K562 (cell line): ENCODE measurements around the gene ITGB1BP2. TPM values are rescaled to one million over a fixed set of nuclear protein-coding genes. Genes with fewer than 3 reads are reported as not detected.
A peak's percentile ranks its signal among the peaks of the same experiment; 100 is the strongest.

ENCODE experiments used
- ATAC-seq: fragments of 200-7000 bp; cut with Tn5 transposase; 3 replicates; pipeline ENCODE4 v1.9.1; 2020; ENCODE audit warnings: moderate library complexity
- Bru-seq: library from RNA; stranded (reverse); fragments of 400-500 nt; gene quantifications from one replicate; lab custom pipeline; 2021; lab: Mats Ljungman, UMichigan
- BruChase-seq, 2 experiments: library from RNA; stranded (reverse); fragments of 400-500 nt; gene quantifications; one replicate each; lab custom pipeline; 2021; lab: Mats Ljungman, UMichigan
- BruUV-seq: library from RNA; stranded (reverse); fragments of 400-500 nt; replicated peaks from 2 replicates; lab custom pipeline; 2021; lab: Mats Ljungman, UMichigan
- CTCF ChIA-PET: fragments of 300-600 bp; formaldehyde crosslinking; extraction: SDS; loops from one replicate; lab custom pipeline; 2021; ENCODE audit warnings: low intra/inter-chr PET ratio; lab: Yijun Ruan, JAX
- POLR2A ChIA-PET: fragments of 300-600, 350-650 bp; sonication (Branson Sonifier 250); formaldehyde crosslinking; extraction: SDS; loops from one replicate; lab custom pipeline; 2021; ENCODE audit warnings: antibody characterized with exemption, inconsistent platforms; lab: Yijun Ruan, JAX
- DNase-seq, 4 experiments: peaks; one replicate each; pipeline versions ENCODE4 v3.0.0 to v3.0.0-alpha.2; 2011 to 2018; ENCODE audit warnings: low spot score in 3 of 4, mixed read lengths in 3 of 4; ENCODE audit errors: extremely low read depth in 1 of 4
- FAIRE-seq: peaks from 2 replicates; lab custom pipeline; 2011; peaks lifted over from hg19 to GRCh38; lab: Jason Lieb, UNC
- H2AFZ ChIP-seq: 2 replicates; pipeline ENCODE4 v1.6.0; 2011; ENCODE audit warnings: low read depth, low read length, control low read depth, inconsistent platforms
- H3K27ac ChIP-seq: fragments of 200-600 bp; 3 replicates; pipeline ENCODE4 v1.8.0; 2011; ENCODE audit warnings: low read depth, mild to moderate bottlenecking, control low read depth, inconsistent platforms, low read length, moderate library complexity, mixed read lengths; ENCODE audit errors: extremely low read depth
- H3K27me3 ChIP-seq, 2 experiments: fragments of 300-600 bp in 1 of 2; 2 replicates in 1 of 2; 3 replicates in 1 of 2; pipeline versions ENCODE4 v1.6.0 to v1.8.0; 2011; ENCODE audit warnings: inconsistent platforms in 2 of 2, low read length in 2 of 2, mild to moderate bottlenecking in 1 of 2, mixed read lengths in 1 of 2, moderate library complexity in 1 of 2; ENCODE audit not compliant: control insufficient read depth in 2 of 2, insufficient read depth in 2 of 2
- H3K36me3 ChIP-seq: fragments of 300-600 bp; 3 replicates; pipeline ENCODE4 v1.8.0; 2011; ENCODE audit warnings: mild to moderate bottlenecking, low read length, inconsistent platforms; ENCODE audit not compliant: control insufficient read depth, insufficient read depth
- H3K4me1 ChIP-seq, 2 experiments: fragments of 200-600 bp in 1 of 2; replicated peaks in 1 of 2; 2 replicates in 1 of 2; 3 replicates in 1 of 2; pipeline versions ENCODE4 v1.5.1 to v1.8.0; 2011; ENCODE audit warnings: inconsistent platforms in 2 of 2, low read length in 2 of 2, mild to moderate bottlenecking in 1 of 2, mixed read lengths in 1 of 2, moderate library complexity in 1 of 2; ENCODE audit not compliant: control insufficient read depth in 2 of 2, insufficient read depth in 2 of 2
- H3K4me2 ChIP-seq: 2 replicates; pipeline ENCODE4 v1.6.1; 2011; ENCODE audit warnings: low read length, control low read depth, inconsistent platforms, mixed read lengths; ENCODE audit not compliant: insufficient read depth
- H3K4me3 ChIP-seq: fragments of 200-600 bp; sonication (generic), shearing (Covaris generic); 2 replicates; pipeline ENCODE4 v1.5.1; 2016; ENCODE audit warnings: control low read depth, inconsistent platforms
- H3K79me2 ChIP-seq: fragments of 200-600 bp; 3 replicates; pipeline ENCODE4 v1.8.0; 2011; ENCODE audit warnings: low read length, inconsistent platforms; ENCODE audit not compliant: control insufficient read depth, insufficient read depth
- H3K9ac ChIP-seq, 2 experiments: 2 replicates each; pipeline versions ENCODE4 v1.6.0 to v1.6.1; 2011; ENCODE audit warnings: low read depth in 2 of 2, low read length in 2 of 2, control low read depth in 1 of 2, inconsistent platforms in 1 of 2, mild to moderate bottlenecking in 1 of 2, mixed read lengths in 1 of 2; ENCODE audit not compliant: insufficient read depth in 1 of 2
- H3K9me1 ChIP-seq: one replicate; pipeline ENCODE4 v1.6.0; 2011; ENCODE audit warnings: inconsistent platforms, mild to moderate bottlenecking, low read length, moderate library complexity; ENCODE audit not compliant: control insufficient read depth, insufficient read depth
- H3K9me3 ChIP-seq: replicated peaks from 2 replicates; pipeline ENCODE4 v1.5.1; 2011; ENCODE audit warnings: low read depth, low read length, inconsistent platforms; ENCODE audit not compliant: control insufficient read depth, insufficient read depth
- H4K20me1 ChIP-seq: replicated peaks from 2 replicates; pipeline ENCODE4 v1.6.1; 2011; ENCODE audit warnings: low read length, inconsistent platforms, mixed read lengths; ENCODE audit not compliant: control insufficient read depth, insufficient read depth
- CBFA2T3 ChIP-seq: fragments of 450-650 bp; IDR thresholded peaks from 2 replicates; pipeline ENCODE4 v1.6.1; 2017
- ETS2 ChIP-seq: IDR thresholded peaks from 2 replicates; pipeline ENCODE4 v1.6.1; 2016; ENCODE audit warnings: borderline replicate concordance, missing genetic modification characterization, mild to moderate bottlenecking, moderate library complexity, missing compliant biosample characterization; ENCODE audit not compliant: poor library complexity, severe bottlenecking
- GABPB1 ChIP-seq: sonication (generic); formaldehyde crosslinking; IDR thresholded peaks from 2 replicates; pipeline ENCODE4 v1.8.0; 2022; ENCODE audit warnings: mild to moderate bottlenecking, missing genetic modification reagents
- HMG20A ChIP-seq: fragments of 450-650 bp; formaldehyde crosslinking; conservative IDR thresholded peaks from 2 replicates; pipeline ENCODE4 v1.4.0; 2020; ENCODE audit warnings: mild to moderate bottlenecking, mixed read lengths
- KAT2B ChIP-seq: IDR thresholded peaks from one replicate; pipeline ENCODE4 v1.6.1; 2012; ENCODE audit warnings: low read depth, mild to moderate bottlenecking, control low read depth, inconsistent platforms, low read length, moderate library complexity
- NFIC ChIP-seq: fragments of 450-650 bp; IDR thresholded peaks from 2 replicates; pipeline ENCODE4 v1.6.1; 2017; ENCODE audit warnings: mild to moderate bottlenecking, inconsistent platforms
- PHTF2 ChIP-seq: fragments of 250-450 bp; sonication (Bioruptor Pico); IDR thresholded peaks from 2 replicates; pipeline ENCODE4 v1.5.0; 2021; ENCODE audit warnings: mild to moderate bottlenecking
- SMAD1 ChIP-seq: fragments of 150-350 bp; IDR thresholded peaks from 2 replicates; pipeline ENCODE4 v1.6.1; 2014; ENCODE audit warnings: low read length, low read depth; ENCODE audit not compliant: partially characterized antibody
- TAF1 ChIP-seq: IDR thresholded peaks from 2 replicates; pipeline ENCODE4 v1.6.1; 2011; ENCODE audit warnings: mild to moderate bottlenecking, low read length, moderate library complexity; ENCODE audit not compliant: insufficient read depth, control insufficient read depth, severe bottlenecking; ENCODE audit errors: extremely low read depth
- XRCC5 ChIP-seq: fragments of 200-400 bp; formaldehyde crosslinking; IDR thresholded peaks from 2 replicates; pipeline ENCODE4 v1.6.1; 2017; ENCODE audit warnings: low read depth, mild to moderate bottlenecking, low read length
- ZBTB49 ChIP-seq: sonication (generic); formaldehyde crosslinking; IDR thresholded peaks from 2 replicates; pipeline ENCODE4 v1.8.0; 2022; ENCODE audit warnings: missing genetic modification reagents, mild to moderate bottlenecking, borderline replicate concordance
- ZKSCAN8 ChIP-seq: fragments of 200-800 bp; sonication (Bioruptor generic); IDR thresholded peaks from 2 replicates; pipeline ENCODE4 v1.6.1; 2016; ENCODE audit warnings: missing genetic modification characterization, missing compliant biosample characterization
- WGBS: fragments of 100-300 bp; shearing (Covaris generic); methylation state at CpG from one replicate; pipeline ENCODE4 v1.1.6; 2016; ENCODE audit warnings: low coverage, mixed read lengths; ENCODE audit not compliant: insufficient coverage; ENCODE audit errors: missing lambda C conversion rate; 5-methylcytosine and 5-hydroxymethylcytosine counted together
- in situ Hi-C: fragments of 300-500 bp; cut with MboI; formaldehyde crosslinking; loops from 4 replicates; pipeline ENCODE4 v1.15.0; 2018; ENCODE audit warnings: inconsistent platforms, mixed read lengths
- intact Hi-C: fragments of 100-400 bp; cut with micrococcal nuclease; formaldehyde crosslinking; loops from 2 replicates; pipeline ENCODE4 v1.14.2; 2022
- long read RNA-seq, 3 experiments: library from polyadenylated mRNA in 2 of 3; library from RNA in 1 of 3; unstranded in 2 of 3; stranded (forward) in 1 of 3; transcript quantifications; one replicate each; pipeline ENCODE4 v2.0.0, GENCODE V29; 2019 to 2022
- polyA minus RNA-seq, 3 experiments: library from RNA; depleted of rRNA, polyadenylated mRNA; stranded (reverse); fragments of >200 nt; gene quantifications; 2 replicates each; pipeline ENCODE4 v1.2.3, GENCODE V29; 2011
- polyA plus RNA-seq, 8 experiments: library from polyadenylated mRNA; depleted of rRNA in 4 of 8; stranded (reverse) in 5 of 8; unstranded in 3 of 8; fragments of >200 nt; fragmentation: Nextera tagmentation in 2 of 8; fragmentation: Illumina TruSeq in 1 of 8; extraction: Ambion mirVana in 2 of 8; extraction: Trizol in 1 of 8; gene quantifications; 2 replicates each; pipeline versions ENCODE4 v1.2.1 to v1.2.3, GENCODE V29; 2011 to 2014; ENCODE audit warnings: inconsistent platforms in 1 of 8, missing spikeins in 1 of 8
- total RNA-seq, 7 experiments: library from RNA; depleted of rRNA in 6 of 7; stranded (reverse); fragments of >200 nt in 6 of 7; fragmentation: Illumina TruSeq in 2 of 7; extraction: Trizol in 2 of 7; gene quantifications; 2 replicates each; pipeline versions ENCODE4 v1.2.1 to v1.2.3, GENCODE V29; 2011 to 2021; ENCODE audit warnings: low replicate concordance in 1 of 7
- TF ChIP-seq, protein P1 (sequence below): sonication (generic); formaldehyde crosslinking; IDR thresholded peaks from 2 replicates; pipeline ENCODE4 v1.8.0; 2022; ENCODE audit warnings: mild to moderate bottlenecking, missing genetic modification reagents

The ITGB1BP2 gene
- 37.4 and 39.2 TPM in 2 replicates for total RNA-seq (2011; cell fraction: chromatin; rRNA removed; ENCODE audit: low replicate concordance)
- 12.5 and 12.8 TPM in 2 replicates for total RNA-seq (2011; cell fraction: nucleolus; rRNA removed)
- 27.9 and 36.9 TPM in 2 replicates for total RNA-seq (2011; cell fraction: nucleoplasm; rRNA removed)
- total RNA-seq (2014; rRNA removed) (0.98 and 4.0 TPM in 2 replicates), total RNA-seq (2014; rRNA removed; fragmentation: Illumina TruSeq; extraction: Trizol) (1.4 and 1.9 TPM in 2 replicates), total RNA-seq (2015; rRNA removed; fragmentation: Illumina TruSeq; extraction: Trizol) (1.9 and 2.0 TPM in 2 replicates), total RNA-seq (2021) (1.8 and 2.6 TPM in 2 replicates), polyA plus RNA-seq (2011; rRNA removed) (2.6 TPM in 2 replicates), polyA plus RNA-seq (2014; fragmentation: Illumina TruSeq; extraction: Trizol) (1.1 and 1.6 TPM in 2 replicates), polyA plus RNA-seq (2014; fragmentation: Nextera tagmentation; extraction: Ambion mirVana) (1 to 10 TPM; 1.6 to 1.9 TPM), polyA plus RNA-seq (2014; rRNA removed) (2.1 and 4.0 TPM in 2 replicates), polyA minus RNA-seq (2011; rRNA and poly(A)+ RNA removed) (6.0 and 6.5 TPM in 2 replicates), Bru-seq, nascent RNA (percentile 71 among the genes with signal in this experiment), BruChase-seq, experiment 1, labeled RNA remaining after a 2-hour chase (percentile 72 among the genes with signal in this experiment), BruChase-seq, experiment 2, labeled RNA remaining after a 6-hour chase (percentile 76 among the genes with signal in this experiment)
- polyA plus RNA-seq (2011; cell fraction: cytosol; rRNA removed), result 1.4 and 2.1 TPM in 2 replicates
- polyA plus RNA-seq (2011; cell fraction: nucleus; rRNA removed), result 11.1 and 17.6 TPM in 2 replicates
- polyA plus RNA-seq (2012), result 2.4 and 2.5 TPM in 2 replicates
- polyA minus RNA-seq (2011; cell fraction: cytosol; rRNA and poly(A)+ RNA removed), result 0.86 TPM in 1 of 2 replicates, not detected in the other
- 3.9 and 6.7 TPM in 2 replicates for polyA minus RNA-seq (2011; cell fraction: nucleus; rRNA and poly(A)+ RNA removed)
- long read RNA-seq, experiment 1, result 0 reads
- long read RNA-seq, experiment 2, partial matches to known transcripts, result 0 of 2 reads
- long read RNA-seq, experiment 2, other reads (novel, unspliced or antisense), result 2 of 2 reads
- long read RNA-seq, experiment 3, result 0 reads

DNA sequence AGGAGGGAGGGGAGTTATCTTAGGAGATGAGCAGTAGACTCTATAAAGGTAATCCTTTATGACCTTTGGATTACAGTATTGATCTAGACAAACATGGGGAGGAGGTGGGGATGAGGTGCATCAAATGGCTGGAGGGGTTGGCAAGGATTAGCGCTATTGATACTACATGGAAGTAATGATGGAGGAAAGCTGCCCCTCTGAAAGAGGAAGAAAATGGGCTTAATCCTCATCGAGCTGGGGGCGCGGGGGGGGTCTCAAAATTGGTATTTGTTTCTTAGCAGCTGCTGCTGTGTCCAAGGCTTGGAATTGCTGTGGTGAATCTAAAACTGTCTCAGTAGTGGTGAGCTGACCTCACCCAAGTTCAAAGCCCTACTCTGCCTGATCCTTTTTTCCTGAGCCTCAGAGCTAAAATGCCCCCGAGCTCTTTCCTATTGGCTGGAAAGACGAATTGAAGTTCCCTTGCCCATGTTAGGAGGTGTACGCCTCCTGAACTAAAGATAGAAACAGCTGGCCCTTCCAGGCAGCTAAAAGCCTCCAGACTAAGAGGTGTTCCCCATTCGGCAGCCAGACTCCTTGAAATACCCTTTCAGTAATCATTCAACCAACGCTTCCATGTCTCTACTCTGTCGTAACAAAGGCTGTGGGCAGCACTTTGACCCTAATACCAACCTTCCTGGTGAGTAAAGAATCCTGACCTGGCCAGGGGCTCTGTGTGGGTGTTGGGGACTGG lies at the start of gene ITGB1BP2:
TSS of gene ITGB1BP2 (plus strand) at position 556 of the 730 bp plus-strand sequence. CDS start at position 613, 57 bp downstream.
- H4K20me1 ChIP-seq, result peaks cover 3% of the 10 kb centered on the region; the same call in 1 of the 2 replicates
- H3K4me2 ChIP-seq, result peak within 1 kb of the TSS; percentile 20; the same call in 1 of the 2 replicates
- peaks cover 0 to 14% of the 10 kb centered on the region in 2 experiments; a peak in 3 of 5 replicates for H3K4me1 ChIP-seq
- BruUV-seq, result no TSS peak
- ATAC-seq (peak; percentile 58), DNase-seq (peak in 3 of 4 experiments; percentile 11 to 32 (median 28)), FAIRE-seq (peak; percentile 15)
- ChIA-PET CTCF (no interaction called here), POLR2A (interaction anchor here (0.5 to 1.8 kb wide), 9 partner anchors 9 to 1133 kb away, joined by 3 to 6 read pairs (median 3); no protein-coding TSS in a partner anchor)
- H3K9me1 ChIP-seq, result no peaks in the 10 kb centered on the region
- in situ Hi-C loops, result no loop called here
- intact Hi-C loops, result no loop called here
- H3K9ac ChIP-seq, result peak within 1 kb of the TSS in 1 of 2 experiments; percentile 17; a peak in 2 of 4 replicates
- peak within 1 kb of the TSS; percentile 58; the same call in 2 of the 3 replicates for H3K27ac ChIP-seq
- WGBS, result 45% methylated on average over 10 of the region's 10 CpGs
- no peak within 1 kb of the TSS for H3K4me3 ChIP-seq
- no peaks in the 10 kb centered on the region for H3K79me2 ChIP-seq
- no peak within 1 kb of the TSS for H2AFZ ChIP-seq
- no peaks in the 10 kb centered on the region for H3K27me3 ChIP-seq
- no peaks in the 10 kb centered on the region for H3K9me3 ChIP-seq
- H3K36me3 ChIP-seq, result peaks cover 50% of the 10 kb centered on the region
- TF ChIP-seq TAF1 (no peak), PHTF2 (no peak), KAT2B (no peak), ZBTB49 (CRISPR knock-in tag) (no peak), ETS2 (no peak), NFIC (no peak), XRCC5 (no peak), HMG20A (no peak), SMAD1 (no peak), ZKSCAN8 (CRISPR knock-in tag) (no peak), GABPB1 (CRISPR knock-in tag) (no peak), CBFA2T3 (no peak)
- TF ChIP-seq, protein P1, sequence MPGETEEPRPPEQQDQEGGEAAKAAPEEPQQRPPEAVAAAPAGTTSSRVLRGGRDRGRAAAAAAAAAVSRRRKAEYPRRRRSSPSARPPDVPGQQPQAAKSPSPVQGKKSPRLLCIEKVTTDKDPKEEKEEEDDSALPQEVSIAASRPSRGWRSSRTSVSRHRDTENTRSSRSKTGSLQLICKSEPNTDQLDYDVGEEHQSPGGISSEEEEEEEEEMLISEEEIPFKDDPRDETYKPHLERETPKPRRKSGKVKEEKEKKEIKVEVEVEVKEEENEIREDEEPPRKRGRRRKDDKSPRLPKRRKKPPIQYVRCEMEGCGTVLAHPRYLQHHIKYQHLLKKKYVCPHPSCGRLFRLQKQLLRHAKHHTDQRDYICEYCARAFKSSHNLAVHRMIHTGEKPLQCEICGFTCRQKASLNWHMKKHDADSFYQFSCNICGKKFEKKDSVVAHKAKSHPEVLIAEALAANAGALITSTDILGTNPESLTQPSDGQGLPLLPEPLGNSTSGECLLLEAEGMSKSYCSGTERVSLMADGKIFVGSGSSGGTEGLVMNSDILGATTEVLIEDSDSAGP, result no peak
